HG02588 (cell line): Measurements from ENCODE around the gene SPATA20.

ENCODE experiments used
- ATAC-seq: cut with Tn5 transposase; IDR thresholded peaks from one replicate; pipeline ENCODE4 v1.9.1; 2021; ENCODE audit warnings: mild to moderate bottlenecking, moderate library complexity; ENCODE audit not compliant: unreplicated experiment

SPATA20 gene

DNA sequence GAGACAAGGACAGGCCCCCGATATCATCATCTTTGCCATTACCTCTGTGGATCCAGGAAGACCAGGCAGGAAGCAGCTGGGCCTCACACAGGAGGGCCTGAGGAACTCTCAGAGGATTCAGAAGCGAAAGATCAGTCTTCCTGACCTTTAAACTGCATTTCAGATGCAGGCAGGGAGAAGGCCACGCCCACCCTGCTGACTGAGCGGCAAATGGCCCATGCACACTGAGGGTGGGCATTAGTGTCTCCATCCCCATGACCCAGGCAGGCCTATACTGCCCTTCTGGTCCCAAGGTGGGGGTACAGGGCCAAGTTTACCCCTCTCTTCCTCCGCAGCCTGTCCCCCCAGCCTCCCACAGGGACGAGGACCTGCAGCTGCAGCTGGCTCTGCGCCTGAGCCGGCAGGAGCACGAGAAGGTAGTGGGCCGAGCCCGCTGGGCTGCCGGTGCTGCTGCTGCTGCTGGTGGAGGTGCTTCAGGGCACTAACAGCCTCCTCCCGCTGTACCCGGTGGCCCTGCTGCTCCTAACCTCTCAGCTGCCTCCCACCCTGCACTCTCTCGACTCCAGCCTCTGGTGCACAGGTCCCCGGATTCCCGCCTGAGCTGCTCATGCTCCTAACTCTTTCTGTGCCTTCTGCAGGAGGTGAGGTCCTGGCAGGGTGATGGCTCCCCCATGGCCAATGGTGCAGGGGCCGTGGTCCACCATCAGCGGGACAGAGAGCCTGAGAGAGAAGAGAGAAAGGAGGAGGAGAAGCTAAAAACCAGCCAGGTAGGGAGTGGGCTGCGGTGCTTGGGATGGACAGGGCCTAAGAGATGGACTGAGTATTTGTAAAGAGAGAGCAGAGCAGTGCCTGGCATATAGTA lies 8.2 kb upstream of the SPATA20 start:
- no peak for ATAC-seq

DNA sequence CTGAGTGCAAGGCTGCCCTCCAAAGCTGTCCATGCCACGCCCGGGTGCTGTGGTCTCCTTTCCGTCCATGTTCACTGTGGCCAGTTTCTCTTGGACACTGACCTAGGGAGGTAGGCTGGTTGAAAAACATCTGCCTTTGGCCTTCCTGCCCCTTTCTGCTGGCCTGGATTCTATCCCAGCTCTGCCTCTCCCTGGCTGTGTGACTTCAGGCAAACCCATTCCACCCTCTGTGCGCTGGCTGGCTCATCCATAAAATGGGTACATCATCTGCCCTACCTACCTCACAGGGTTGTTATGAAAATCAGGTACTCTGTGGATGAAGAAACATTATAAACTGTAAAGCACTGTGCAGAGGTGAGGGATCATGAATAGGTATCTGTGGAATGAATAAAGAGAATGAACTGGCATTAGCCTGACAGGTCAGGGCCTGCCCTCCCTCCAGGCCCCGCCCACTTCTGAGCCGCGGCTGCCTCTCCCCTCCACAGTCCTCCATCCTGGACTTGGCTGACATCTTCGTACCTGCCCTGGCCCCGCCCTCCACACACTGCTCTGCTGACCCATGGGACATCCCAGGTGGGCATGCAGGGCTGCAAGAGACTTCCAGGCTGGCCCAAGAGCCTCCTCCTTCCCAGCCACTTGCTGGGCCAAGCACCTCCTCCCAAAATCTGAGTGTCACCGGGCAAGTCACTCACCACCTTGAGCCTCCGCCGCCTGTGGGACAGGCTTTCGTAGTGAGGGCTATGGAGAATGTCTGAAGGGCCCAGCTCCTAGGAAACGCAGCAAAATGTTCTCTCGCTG lies 7.0 kb upstream of the SPATA20 start:
- no peak for ATAC-seq

DNA sequence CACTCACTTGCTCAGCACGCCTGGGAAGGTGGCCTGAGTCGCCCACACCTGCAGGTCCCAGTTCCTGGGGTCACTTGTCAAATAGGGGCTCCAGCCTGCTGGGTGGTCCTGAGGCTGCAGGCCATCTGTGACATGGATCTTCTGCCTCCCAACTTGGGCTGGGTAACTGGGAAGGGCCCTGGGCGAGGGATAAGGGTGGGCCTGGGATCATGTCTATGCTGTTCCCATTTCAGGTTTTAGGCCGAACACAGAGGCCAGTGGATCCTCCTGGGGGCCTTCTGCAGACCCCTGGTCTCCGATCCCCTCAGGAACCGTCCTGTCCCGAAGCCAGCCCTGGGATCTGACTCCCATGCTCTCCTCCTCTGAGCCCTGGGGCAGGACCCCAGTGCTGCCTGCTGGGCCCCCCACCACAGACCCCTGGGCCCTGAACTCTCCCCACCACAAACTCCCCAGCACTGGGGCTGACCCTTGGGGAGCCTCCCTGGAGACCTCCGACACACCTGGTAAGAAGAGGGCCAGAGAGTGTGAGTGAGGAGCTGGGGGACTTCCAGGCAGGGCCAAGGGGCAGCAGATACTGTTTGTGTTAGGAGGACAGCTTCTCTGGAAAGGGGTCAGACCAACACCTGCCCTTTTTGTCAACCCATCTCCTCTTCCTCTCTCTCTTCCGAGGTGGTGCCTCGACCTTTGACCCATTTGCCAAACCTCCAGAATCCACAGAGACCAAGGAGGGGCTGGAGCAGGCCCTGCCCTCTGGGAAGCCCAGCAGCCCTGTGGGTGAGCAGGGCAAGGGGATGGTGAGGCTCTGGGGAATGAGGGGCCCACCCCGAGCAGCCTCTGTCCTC lies 6.2 kb upstream of the SPATA20 start:
- no peak for ATAC-seq

DNA sequence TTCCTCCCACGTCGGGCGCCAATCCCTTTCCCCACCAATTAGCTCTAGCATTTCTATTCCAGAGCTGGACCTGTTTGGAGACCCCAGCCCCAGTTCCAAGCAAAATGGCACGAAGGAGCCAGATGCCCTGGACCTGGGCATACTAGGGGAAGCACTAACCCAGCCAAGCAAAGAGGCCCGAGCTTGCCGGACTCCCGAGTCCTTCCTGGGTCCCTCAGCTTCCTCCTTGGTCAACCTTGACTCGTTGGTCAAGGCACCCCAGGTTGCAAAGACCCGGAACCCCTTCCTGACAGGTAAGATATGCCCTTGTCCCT lies 5.6 kb upstream of the SPATA20 start:
- no peak for ATAC-seq

DNA sequence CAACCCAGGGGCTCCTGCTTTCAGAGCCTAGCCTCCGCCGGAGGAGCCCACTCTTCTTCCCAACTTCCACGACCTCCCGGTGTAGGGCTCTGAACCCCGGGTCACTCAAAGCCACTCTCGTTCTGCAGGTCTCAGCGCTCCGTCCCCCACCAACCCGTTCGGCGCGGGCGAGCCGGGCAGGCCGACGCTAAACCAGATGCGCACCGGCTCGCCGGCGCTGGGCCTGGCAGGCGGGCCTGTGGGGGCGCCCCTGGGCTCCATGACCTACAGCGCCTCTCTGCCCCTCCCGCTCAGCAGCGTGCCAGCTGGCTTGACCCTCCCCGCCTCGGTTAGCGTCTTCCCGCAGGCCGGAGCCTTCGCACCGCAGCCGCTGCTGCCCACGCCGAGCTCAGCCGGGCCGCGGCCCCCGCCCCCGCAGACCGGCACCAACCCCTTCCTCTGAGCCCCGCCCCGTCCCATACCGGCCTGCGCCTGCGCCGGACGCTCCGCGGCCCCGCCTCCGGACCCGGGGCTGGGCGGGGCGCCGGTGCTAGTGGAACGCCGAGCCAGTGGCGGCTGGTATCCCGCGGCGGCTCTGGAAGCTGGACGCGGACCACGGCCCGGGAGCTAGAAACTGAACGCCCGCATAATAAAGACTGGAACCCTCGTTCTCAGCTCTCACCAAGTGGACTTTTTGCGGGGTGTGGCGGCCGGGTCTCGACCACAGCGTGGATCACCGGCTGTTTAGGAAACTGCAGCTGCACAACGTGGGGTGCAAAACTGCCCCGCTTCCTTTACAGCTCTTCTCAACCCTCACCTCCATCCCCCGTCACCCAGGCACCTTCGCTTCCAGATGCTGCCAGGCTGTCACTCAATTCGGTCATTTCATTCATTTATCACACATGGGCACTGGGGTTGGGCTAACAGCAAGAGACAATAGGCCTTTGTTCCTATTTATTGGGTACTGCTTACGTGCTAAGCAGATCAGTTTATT lies 5.0 kb upstream of the SPATA20 start:
- ATAC-seq: peak; percentile 76

DNA sequence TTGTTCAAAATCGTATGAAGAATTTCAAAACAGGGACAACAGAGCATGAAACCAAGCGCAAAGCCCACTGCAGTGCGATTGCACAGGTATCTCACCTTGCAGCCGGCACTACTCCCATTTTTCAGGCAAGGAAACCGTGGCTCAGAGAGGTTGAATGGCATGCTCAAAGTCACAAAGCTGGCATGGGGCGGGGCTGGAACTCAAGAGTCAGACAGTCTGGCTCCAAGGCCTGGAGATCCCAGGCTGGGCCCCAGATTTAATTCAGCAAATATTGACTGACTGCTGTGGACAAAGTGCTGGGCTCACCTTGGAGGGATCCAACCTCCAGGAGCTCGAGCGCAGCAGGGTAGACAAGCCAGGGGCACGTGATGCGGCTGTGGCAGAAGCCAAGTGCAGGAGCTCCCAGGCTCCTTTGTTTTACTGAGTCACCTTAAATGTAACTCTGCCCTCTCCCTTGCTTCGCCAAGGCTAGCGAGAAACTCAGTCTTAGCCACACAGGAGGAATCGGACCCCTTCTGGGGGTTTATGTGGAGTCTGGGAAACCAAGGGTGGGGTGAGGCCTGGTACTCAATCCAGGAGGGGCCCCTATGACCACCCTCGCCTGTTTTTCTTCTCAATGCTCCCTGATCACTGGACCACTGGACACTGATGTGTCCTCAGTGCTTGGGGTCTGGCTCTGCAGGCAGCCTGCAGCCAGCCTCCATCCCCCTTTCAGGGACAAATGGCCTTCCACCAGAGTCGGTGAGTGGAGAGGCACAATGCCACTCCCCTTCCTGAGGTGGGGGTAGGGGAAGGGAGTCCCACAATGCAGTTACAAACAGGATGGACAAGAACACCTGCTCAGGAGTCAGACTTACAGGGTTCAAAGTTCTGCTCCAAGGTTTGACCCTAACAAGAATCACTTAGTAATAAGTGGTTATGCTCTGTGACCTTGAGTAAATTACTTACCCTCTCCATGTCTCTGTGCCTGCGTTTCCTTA lies 3.9 kb upstream of the SPATA20 start:
- no peak for ATAC-seq

DNA sequence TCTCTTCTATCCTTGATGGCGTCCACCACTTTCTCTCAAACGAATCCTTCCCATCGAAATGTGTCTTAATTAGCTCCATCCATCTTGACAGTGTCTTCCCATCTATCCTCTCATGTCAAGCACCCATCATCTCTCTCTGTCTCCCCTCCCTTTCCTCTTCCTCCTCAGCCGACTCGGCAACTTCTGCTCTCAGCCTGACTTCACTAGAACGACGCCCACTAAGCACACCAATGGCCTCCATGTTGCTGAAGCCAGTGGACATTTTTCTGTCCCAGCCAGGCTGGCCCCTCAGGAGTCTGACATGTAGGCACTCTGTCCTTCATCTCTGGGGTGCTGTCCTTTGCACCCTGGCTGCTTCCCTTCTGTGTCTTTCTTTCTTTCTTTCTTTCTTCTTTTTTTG lies 2.5 kb upstream of the SPATA20 start:
- no peak for ATAC-seq

DNA sequence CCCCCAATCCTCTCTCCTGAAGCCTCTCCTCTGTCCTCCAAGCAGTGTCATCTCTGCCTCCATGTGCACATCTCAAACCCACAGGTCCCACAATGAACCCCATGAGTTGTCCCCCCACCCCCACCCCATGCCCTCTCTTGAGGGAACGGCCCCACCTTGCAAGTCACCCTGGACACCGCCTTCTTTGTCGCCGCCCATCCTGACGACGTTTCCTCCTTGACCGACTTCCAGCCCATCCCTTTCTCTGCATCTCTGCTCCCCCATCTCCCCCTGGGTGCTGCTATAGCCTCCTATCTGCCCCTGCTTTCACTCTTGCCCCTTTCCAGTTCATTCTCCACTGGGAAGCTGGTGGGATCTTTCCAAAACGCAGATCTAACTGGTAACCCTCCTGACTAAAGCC lies 1.7 kb upstream of the SPATA20 start:
- ATAC-seq: no peak

DNA sequence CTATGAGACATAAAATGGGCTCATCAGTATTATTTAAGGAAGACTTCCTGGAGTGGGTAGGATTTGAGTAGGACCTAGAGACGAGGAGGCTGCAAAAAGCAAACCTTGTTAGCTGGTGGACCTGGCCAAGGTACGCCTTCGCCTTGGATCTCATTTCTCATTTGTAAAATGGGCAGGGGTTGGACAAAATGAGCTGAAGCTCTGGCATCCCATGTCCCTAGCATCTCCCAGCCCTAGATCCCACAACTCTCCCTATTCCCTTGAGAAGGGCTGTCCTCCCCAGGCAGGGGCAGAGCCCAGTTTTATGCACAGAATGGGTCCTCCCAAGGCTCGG lies 306 bp upstream of the SPATA20 start:
- ATAC-seq: no peak

DNA sequence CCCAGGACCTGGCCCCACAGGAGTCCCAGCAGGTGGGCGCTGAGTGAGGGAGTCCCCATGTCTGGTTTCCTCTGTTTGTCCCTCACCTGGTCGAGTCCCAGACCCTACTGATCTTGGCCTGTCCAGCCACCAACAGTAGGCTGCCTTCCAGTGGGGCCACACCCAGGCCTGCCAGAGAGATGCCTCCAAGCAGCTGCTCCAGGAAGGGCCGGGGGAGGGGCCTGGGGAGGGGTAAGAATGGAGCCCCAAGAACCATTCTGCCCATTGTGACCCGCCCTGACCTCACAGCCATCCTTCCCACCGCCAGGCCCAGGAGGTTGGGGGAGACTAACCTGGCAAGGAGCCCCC lies 736 bp downstream of the SPATA20 start:
- ATAC-seq: no peak

DNA sequence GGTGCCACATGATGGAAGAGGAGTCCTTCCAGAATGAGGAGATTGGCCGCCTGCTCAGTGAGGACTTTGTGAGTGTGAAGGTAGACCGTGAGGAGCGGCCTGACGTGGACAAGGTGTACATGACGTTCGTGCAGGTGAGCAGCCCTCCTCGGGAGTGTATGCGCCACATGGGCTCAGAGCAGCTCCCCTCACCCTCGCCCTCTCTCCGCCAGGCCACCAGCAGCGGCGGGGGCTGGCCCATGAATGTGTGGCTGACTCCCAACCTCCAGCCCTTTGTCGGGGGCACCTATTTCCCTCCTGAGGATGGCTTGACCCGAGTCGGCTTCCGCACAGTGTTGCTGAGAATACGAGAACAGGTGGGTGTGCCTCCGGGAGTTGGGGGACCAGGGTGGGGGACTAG lies 1.9 kb downstream of the SPATA20 start:
- ATAC-seq: no peak

DNA sequence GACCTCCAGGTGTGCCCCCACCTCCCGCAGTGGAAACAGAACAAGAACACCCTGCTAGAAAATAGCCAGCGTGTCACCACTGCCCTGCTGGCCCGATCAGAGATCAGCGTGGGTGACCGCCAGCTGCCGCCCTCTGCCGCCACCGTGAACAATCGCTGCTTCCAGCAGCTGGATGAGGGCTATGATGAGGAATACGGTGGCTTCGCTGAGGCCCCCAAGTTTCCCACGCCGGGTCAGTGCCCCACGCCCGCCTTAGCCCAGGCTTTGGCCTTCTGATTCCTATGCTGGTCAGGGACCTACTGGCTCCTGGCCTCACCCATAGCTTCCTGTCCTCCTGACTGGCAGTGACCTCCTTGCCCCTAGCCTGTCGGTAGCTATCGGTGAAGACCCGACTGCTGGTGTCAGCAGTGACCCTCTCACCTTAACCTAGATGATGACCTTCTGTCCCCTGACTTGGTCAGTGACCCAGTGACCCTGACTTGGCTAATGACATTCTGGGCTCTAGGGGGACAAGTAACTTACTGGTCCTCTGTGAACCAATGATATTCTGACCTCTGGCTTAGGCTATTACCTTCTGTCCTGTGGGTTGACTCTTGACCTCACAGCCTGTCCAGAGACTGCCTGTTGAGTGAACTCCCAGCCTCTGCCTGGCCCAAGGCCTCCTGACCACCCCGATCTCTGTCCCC lies 2.4 kb downstream of the SPATA20 start:
- no peak for ATAC-seq

DNA sequence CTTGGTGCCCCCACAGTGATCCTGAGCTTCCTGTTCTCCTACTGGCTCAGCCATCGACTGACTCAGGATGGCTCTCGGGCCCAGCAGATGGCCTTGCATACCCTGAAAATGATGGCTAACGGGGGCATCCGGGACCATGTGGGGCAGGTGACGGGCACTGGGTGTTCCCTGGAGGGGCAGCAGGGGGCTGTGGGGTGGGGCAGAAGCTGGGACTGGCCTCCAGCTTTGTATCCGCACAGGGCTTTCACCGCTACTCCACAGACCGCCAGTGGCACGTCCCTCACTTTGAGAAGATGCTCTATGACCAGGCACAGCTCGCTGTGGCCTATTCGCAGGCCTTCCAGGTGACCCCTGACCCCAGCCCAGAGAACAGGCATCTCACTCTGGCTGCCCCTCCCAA lies 3.0 kb downstream of the SPATA20 start:
- no peak for ATAC-seq

DNA sequence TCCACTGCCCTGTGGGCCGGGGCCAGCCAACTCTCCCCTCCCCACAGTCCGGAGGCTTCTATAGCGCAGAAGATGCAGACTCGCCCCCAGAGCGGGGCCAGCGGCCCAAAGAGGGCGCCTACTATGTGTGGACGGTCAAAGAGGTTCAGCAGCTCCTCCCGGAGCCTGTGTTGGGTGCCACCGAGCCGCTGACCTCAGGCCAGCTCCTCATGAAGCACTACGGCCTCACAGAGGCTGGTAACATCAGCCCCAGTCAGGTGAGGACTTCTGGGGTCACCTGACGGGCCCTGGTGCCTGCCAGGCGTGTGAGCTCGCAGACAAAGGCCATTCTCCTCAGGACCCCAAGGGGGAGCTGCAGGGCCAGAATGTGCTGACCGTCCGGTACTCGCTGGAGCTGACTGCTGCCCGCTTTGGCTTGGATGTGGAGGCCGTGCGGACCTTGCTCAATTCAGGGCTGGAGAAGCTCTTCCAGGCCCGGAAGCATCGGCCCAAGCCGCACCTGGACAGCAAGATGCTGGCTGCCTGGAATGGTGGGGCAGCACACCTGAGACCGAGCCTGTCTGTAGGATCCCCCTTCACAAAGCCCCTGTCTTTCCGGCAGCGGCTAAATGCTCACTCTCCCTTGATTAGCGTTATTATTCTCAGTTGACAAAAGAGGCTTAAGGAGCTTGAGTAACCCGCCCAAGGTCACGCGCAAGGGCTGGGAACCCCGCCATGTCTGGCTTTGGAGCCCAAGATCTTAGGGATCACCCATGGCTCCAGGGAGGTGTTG lies 3.9 kb downstream of the SPATA20 start:
- no peak for ATAC-seq

DNA sequence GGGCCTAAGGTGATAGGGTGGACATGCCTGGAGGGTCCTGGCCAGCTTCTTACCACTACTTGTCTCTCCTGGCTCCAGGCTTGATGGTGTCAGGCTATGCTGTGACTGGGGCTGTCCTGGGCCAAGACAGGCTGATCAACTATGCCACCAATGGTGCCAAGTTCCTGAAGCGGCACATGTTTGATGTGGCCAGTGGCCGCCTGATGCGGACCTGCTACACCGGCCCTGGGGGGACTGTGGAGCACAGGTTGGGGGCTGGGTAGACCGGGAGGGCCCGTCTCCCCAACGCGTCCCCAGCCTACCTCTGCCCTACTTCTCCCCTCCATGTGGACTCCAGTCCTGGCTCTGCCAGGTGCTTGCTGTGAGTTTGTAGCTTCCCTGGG lies 4.5 kb downstream of the SPATA20 start:
- no peak for ATAC-seq

DNA sequence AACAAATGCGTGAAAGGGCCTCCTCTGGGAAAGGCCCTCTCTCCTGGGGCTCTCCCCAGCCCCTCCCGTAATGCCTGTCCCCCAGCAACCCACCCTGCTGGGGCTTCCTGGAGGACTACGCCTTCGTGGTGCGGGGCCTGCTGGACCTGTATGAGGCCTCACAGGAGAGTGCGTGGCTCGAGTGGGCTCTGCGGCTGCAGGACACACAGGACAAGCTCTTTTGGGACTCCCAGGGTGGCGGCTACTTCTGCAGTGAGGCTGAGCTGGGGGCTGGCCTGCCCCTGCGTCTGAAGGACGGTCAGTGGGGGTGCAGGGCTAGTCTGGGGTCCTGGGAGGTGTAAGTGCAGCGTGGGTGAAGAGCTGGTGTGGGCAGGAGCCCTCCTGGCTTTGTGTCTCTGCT lies 4.9 kb downstream of the SPATA20 start:
- no peak for ATAC-seq

DNA sequence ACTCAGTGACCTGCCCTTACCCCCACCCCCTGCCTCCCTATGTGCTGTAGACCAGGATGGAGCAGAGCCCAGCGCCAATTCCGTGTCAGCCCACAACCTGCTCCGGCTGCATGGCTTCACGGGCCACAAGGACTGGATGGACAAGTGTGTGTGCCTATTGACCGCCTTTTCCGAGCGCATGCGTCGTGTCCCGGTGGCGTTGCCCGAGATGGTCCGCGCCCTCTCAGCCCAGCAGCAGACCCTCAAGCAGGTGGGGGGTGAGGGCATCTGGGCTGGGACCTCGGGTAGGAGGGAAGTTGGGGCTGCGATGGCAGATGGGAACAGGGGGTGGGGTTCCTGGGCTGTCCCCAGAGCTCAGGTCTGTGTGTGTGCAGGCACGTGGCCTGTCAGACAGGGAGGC lies 7.2 kb downstream of the SPATA20 start:
- ATAC-seq: no peak

DNA sequence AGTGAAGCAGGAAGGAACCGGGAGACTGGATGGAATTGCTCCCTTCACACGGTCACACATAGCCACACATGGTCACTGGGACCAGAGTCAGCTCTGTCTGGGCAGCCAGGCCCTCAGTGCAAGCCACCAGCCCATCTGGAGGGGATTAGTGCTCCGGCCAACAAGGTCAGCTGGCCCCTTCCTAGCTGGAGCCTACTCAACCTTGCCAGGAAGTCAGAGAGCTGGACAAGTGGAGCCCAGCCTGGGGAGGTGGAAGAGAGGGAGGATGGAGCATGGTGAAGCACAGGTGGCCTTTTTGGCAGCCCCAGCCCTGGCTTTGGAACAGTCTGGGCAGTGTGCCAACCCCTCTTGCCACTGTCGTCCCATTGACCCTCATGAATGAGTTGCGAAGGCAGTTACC lies 9.8 kb downstream of the SPATA20 start:
- ATAC-seq: no peak
